ENCODE results near the gene CTDP1. TPM values are rescaled to one million over a fixed set of nuclear protein-coding genes. Genes with fewer than 3 reads are reported as not detected.

CTDP1 gene
- total RNA-seq, 4 donors from 2014 or later = 18.1 to 40.5 (median 25.7) TPM

- Histone ChIP-seq H3K27ac (no peak overlapping the region), H3K4me3 (no peak overlapping the region), H3K4me1 (peaks cover 0 to 5% (median 0%) of the 10 kb centered on the region in 4 donors), H3K36me3 (no peaks in the 10 kb centered on the region), H3K9me3 (no peaks in the 10 kb centered on the region), H3K27me3 (peaks cover 0 to 8% of the 10 kb centered on the region in 2 donors)
- TF ChIP-seq POLR2A (IDR thresholded peaks at IDR 0.05) (no peak), EP300 (IDR thresholded peaks at IDR 0.05) (no peak), CTCF (IDR thresholded peaks at IDR 0.05) (no peak)
- no peak for DNase-seq (ENCODE audit: low spot score in 2 of 2)
- 94 to 95% methylated on average over 14 of the region's 14 CpGs for WGBS, 2 donors
These were observed 46.8 kb upstream of the CTDP1 start for GRCh38 chr18:79632765-79633164.

- Histone ChIP-seq H3K4me1 (peaks cover 0 to 10% (median 0%) of the 10 kb centered on the region in 4 donors), H3K27me3 (peaks cover 0 to 20% of the 10 kb centered on the region in 2 donors), H3K4me3 (no peak overlapping the region), H3K9me3 (no peaks in the 10 kb centered on the region), H3K27ac (no peak overlapping the region), H3K36me3 (no peaks in the 10 kb centered on the region)
- TF ChIP-seq EP300 (IDR thresholded peaks at IDR 0.05) = no peak
- DNase-seq (ENCODE audit: low spot score in 2 of 2) = no peak
- 90 to 92% methylated on average over 5 of the region's 5 CpGs for WGBS, 2 donors
These were observed 45.4 kb upstream of the CTDP1 start for GRCh38 chr18:79634186-79634585.

GRCh38 chr18:79634593-79635426, 44.8 kb upstream of the CTDP1 start:
- no peak for TF ChIP-seq CTCF (IDR thresholded peaks at IDR 0.05)
- TF ChIP-seq EP300 (IDR thresholded peaks at IDR 0.05) = no peak
- TF ChIP-seq POLR2A (IDR thresholded peaks at IDR 0.05) = no peak
- Histone ChIP-seq H3K9me3 (no peaks in the 10 kb centered on the region), H3K4me3 (no peak overlapping the region), H3K4me1 (peaks cover 0 to 10% (median 0%) of the 10 kb centered on the region in 4 donors), H3K27me3 (peaks cover 0 to 20% of the 10 kb centered on the region in 2 donors), H3K36me3 (no peaks in the 10 kb centered on the region), H3K27ac (no peak overlapping the region)
- WGBS, 2 donors = 87 to 88% methylated on average over 22 to 23 of the region's 23 CpGs
- DNase-seq (ENCODE audit: low spot score in 2 of 2) = no peak

- TF ChIP-seq CTCF (IDR thresholded peaks at IDR 0.05) = no peak
- TF ChIP-seq EP300 (IDR thresholded peaks at IDR 0.05) = no peak
- TF ChIP-seq POLR2A (IDR thresholded peaks at IDR 0.05) = no peak
- H3K4me1 ChIP-seq = peaks cover 0 to 10% (median 0%) of the 10 kb centered on the region in 4 donors
- no peaks in the 10 kb centered on the region for H3K36me3 ChIP-seq
- no peak overlapping the region for H3K27ac ChIP-seq
- H3K4me3 ChIP-seq = no peak overlapping the region
- peaks cover 0 to 20% of the 10 kb centered on the region in 2 donors for H3K27me3 ChIP-seq
- no peaks in the 10 kb centered on the region for H3K9me3 ChIP-seq
- 92% methylated on average over 15 of the region's 15 CpGs for WGBS, 2 donors
- no peak for DNase-seq (ENCODE audit: low spot score in 2 of 2)
These were observed 44.2 kb upstream of the CTDP1 start for GRCh38 chr18:79635427-79635726.

- Histone ChIP-seq H3K27ac (no peak overlapping the region), H3K9me3 (no peaks in the 10 kb centered on the region), H3K27me3 (peaks cover 0 to 20% of the 10 kb centered on the region in 2 donors), H3K4me1 (peaks cover 0 to 10% (median 0%) of the 10 kb centered on the region in 4 donors), H3K36me3 (no peaks in the 10 kb centered on the region), H3K4me3 (no peak overlapping the region)
- TF ChIP-seq POLR2A (IDR thresholded peaks at IDR 0.05) (no peak), EP300 (IDR thresholded peaks at IDR 0.05) (no peak), CTCF (IDR thresholded peaks at IDR 0.05) (no peak)
- no peak for DNase-seq (ENCODE audit: low spot score in 2 of 2)
- WGBS, 2 donors = 37 to 54% methylated on average over 18 to 29 of the region's 58 CpGs
These were observed 42.3 kb upstream of the CTDP1 start for GRCh38 chr18:79637181-79637920.

All from tibial nerve (tissue), 4 donors.